Fibroblast of peridontal ligament (primary cell): Measurements from ENCODE around the gene WDFY4.

Source experiments
- DNase-seq: peaks from one replicate; pipeline ENCODE4 v3.0.0-alpha.2; 2010; ENCODE audit errors: extremely low read depth

The WDFY4 gene

GRCh38 chr10:48814933-48815332, 130.3 kb downstream of the WDFY4 start:
- DNase-seq, result no peak

GRCh38 chr10:48817141-48817540, 132.5 kb downstream of the WDFY4 start:
- DNase-seq, result no peak

- no peak for DNase-seq
These were observed 133.4 kb downstream of the WDFY4 start for GRCh38 chr10:48818081-48818480.

- no peak for DNase-seq
These were observed 134.3 kb downstream of the WDFY4 start for GRCh38 chr10:48818861-48819520.

- no peak for DNase-seq
These were observed 135.1 kb downstream of the WDFY4 start for GRCh38 chr10:48819783-48820182.

GRCh38 chr10:48820231-48820630, 135.6 kb downstream of the WDFY4 start:
- no peak for DNase-seq

GRCh38 chr10:48820699-48821098, 136.0 kb downstream of the WDFY4 start:
- no peak for DNase-seq

- DNase-seq, result no peak
These were observed 136.4 kb downstream of the WDFY4 start for GRCh38 chr10:48821111-48821510.

- no peak for DNase-seq
These were observed 137.0 kb downstream of the WDFY4 start for GRCh38 chr10:48821692-48822091.

- DNase-seq, result no peak
These were observed 149.0 kb downstream of the WDFY4 start for GRCh38 chr10:48833674-48834073.

GRCh38 chr10:48834189-48834965, 149.7 kb downstream of the WDFY4 start:
- DNase-seq, result no peak

- DNase-seq, result no peak
These were observed 151.1 kb downstream of the WDFY4 start for GRCh38 chr10:48835781-48836180.

- no peak for DNase-seq
These were observed 151.9 kb downstream of the WDFY4 start for GRCh38 chr10:48836605-48837004.

GRCh38 chr10:48838834-48839233, 154.2 kb downstream of the WDFY4 start:
- DNase-seq, result no peak

GRCh38 chr10:48839809-48840679, 155.4 kb downstream of the WDFY4 start:
- DNase-seq, result no peak

- no peak for DNase-seq
These were observed 157.6 kb downstream of the WDFY4 start for GRCh38 chr10:48842231-48842630.

GRCh38 chr10:48843198-48843597, 158.5 kb downstream of the WDFY4 start:
- no peak for DNase-seq

- no peak for DNase-seq
These were observed 159.9 kb downstream of the WDFY4 start for GRCh38 chr10:48844616-48845015.

- no peak for DNase-seq
These were observed 160.8 kb downstream of the WDFY4 start for GRCh38 chr10:48845512-48845911.

- DNase-seq, result no peak
These were observed 163.0 kb downstream of the WDFY4 start for GRCh38 chr10:48847691-48848090.

- DNase-seq, result no peak
These were observed 172.2 kb downstream of the WDFY4 start for GRCh38 chr10:48856855-48857254.

- no peak for DNase-seq
These were observed 187.6 kb downstream of the WDFY4 start for GRCh38 chr10:48872234-48872633.
